ENCODE results near the gene ZCCHC24.

The ZCCHC24 gene

DNA sequence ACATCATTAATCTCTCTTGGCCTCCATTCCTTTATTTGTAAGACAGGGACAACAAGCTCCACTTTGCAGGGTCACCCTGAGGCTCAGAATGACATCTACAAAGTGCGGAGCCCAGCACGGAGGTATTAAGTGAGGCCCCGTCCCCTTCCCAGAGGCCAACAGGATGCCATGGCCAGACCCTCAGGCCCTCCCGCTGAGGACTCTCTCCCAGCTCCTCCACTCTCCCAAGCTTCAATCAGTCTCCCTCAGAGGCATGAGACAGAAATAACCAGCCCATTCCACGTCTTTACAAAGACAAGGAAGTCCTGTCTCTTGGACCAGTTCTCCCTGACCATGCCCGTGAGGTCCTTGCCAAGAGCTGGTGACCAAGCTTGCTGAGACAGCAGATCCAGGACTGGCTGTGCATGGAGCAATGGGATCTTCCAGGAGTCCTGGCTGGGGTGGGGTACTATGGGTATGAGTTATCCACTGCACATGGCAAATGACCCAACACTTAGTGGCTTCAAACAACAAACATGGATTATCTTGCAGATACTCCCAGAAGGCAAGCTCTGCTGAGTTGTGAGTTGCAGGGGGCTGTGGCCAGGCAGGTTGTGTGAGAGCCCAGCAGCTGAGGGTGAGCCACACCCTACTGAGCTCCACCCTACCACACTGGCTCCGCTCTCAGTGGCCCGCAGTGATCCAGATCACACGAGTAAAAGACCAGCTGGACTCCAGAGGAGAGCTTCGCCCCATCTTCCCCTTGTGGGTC, 102.4 kb downstream of the ZCCHC24 start:
- no peak for DNase-seq
- WGBS (ENCODE audit: extremely low coverage, insufficient coverage, insufficient read length), result no CpG with 5 or more reads among the region's 10 CpGs
- H3K9ac ChIP-seq (ENCODE audit: low read length), result no peak overlapping the region

DNA sequence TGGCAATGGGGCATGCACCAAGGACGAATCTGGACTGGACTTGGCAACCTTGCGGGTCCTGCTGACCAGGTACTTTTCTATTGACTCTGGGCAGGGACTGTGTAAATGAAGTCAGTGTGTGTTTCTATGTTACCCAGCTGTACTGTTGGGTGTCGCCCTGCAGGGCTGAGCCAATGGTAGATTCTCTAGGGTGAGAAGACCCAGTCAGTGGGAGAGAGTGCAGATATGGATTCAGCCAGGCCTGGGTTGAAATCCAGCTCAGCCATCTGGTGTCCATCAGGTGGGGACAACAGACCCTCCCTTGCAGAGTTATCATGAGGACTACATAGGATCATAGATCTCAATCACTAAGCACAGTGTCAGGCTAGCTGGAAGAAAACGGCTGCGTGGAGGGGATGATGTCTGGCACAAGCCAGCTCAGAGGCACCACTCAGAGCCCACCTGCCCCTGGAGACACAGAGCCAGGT, 103.1 kb downstream of the ZCCHC24 start:
- no CpG with 5 or more reads among the region's 5 CpGs for WGBS (ENCODE audit: extremely low coverage, insufficient coverage, insufficient read length)

More for the DNA sequence above, 102.4 kb downstream of the ZCCHC24 start:
- Histone ChIP-seq H4K8ac (ENCODE audit: low read depth, low read length) (no peak overlapping the region), H4K12ac (ENCODE audit: low read depth, low read length) (no peak overlapping the region), H2BK120ac (ENCODE audit: insufficient read depth, low read length, poor library complexity) (no peak overlapping the region), H2AK5ac (ENCODE audit: low read length) (no peak overlapping the region), H3K18ac (ENCODE audit: low read length) (no peak overlapping the region), H3K36me3 (ENCODE audit: control insufficient read depth in 1 of 2, insufficient read depth in 2 of 2, low read length in 2 of 2) (no peaks in the 10 kb centered on the region), H3K4me2 (ENCODE audit: low read length) (no peak overlapping the region), H2AFZ (ENCODE audit: insufficient read depth, low read length, poor library complexity) (no peak overlapping the region), H3K79me2 (ENCODE audit: control insufficient read depth, insufficient read depth, low read length, poor library complexity) (peaks cover 6% of the 10 kb centered on the region), H2BK12ac (ENCODE audit: low read length) (no peak overlapping the region), H3K4me3 (ENCODE audit: low read depth, low read length) (no peak overlapping the region), H3K4ac (ENCODE audit: low read depth, low read length) (no peak overlapping the region), H3K9me3 (ENCODE audit: insufficient read depth, low read depth, low read length) (no peaks in the 10 kb centered on the region), H4K91ac (ENCODE audit: low read depth, low read length) (no peak overlapping the region), H3K27me3 (ENCODE audit: insufficient read depth, low read length) (no peaks in the 10 kb centered on the region), H3K27ac (ENCODE audit: low read depth, low read length) (no peak overlapping the region), H3K14ac (ENCODE audit: low read length) (no peak overlapping the region), H3K23ac (ENCODE audit: low read length) (no peak overlapping the region), H2BK5ac (ENCODE audit: low read depth, low read length, poor library complexity) (no peak overlapping the region), H3K4me1 (ENCODE audit: control insufficient read depth in 1 of 2, insufficient read depth in 2 of 2, low read length in 2 of 2) (peaks cover 11% of the 10 kb centered on the region in 2 experiments), H3K79me1 (ENCODE audit: low read length) (peaks cover 6% of the 10 kb centered on the region)

DNA sequence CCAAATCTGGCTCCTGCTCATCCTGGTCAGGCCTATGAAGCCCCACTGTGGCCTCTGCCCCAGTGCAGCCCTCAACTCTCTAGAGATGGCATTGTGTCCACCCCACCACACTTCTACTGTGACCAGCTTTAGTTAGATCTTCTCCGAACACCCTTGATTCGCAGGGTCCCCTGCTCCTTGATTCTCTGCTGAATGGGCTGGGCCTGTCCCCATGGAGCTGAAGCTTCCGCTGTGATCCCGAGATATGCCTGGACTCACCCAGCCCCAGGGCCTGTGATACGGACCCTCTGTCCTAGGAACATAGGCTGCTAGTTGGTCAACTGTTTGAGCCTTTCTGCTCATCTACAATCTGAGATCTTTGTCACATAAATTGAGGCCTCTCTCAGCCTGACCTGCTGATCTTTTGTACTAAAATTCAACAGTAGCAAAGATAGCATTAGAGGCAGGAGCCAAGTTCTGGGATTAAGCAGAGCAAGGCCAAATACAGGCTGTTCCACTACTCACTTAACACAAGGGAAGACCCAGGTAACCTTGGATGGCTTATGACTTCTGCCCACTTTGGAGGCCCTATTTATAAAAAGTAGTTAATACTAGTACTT, 104.7 kb downstream of the ZCCHC24 start:
- Histone ChIP-seq H3K9ac (ENCODE audit: low read length) (no peak overlapping the region), H3K27ac (ENCODE audit: low read depth, low read length) (no peak overlapping the region), H2BK5ac (ENCODE audit: low read depth, low read length, poor library complexity) (no peak overlapping the region), H3K14ac (ENCODE audit: low read length) (no peak overlapping the region), H3K23ac (ENCODE audit: low read length) (no peak overlapping the region), H2AFZ (ENCODE audit: insufficient read depth, low read length, poor library complexity) (no peak overlapping the region), H3K27me3 (ENCODE audit: insufficient read depth, low read length) (no peaks in the 10 kb centered on the region), H3K9me3 (ENCODE audit: insufficient read depth, low read depth, low read length) (no peaks in the 10 kb centered on the region), H3K79me2 (ENCODE audit: control insufficient read depth, insufficient read depth, low read length, poor library complexity) (no peaks in the 10 kb centered on the region), H4K91ac (ENCODE audit: low read depth, low read length) (no peak overlapping the region), H3K18ac (ENCODE audit: low read length) (no peak overlapping the region), H3K4me3 (ENCODE audit: low read depth, low read length) (no peak overlapping the region), H3K4me1 (ENCODE audit: control insufficient read depth in 1 of 2, insufficient read depth in 2 of 2, low read length in 2 of 2) (peaks cover 3 to 5% of the 10 kb centered on the region in 2 experiments), H3K36me3 (ENCODE audit: control insufficient read depth in 1 of 2, insufficient read depth in 2 of 2, low read length in 2 of 2) (no peaks in the 10 kb centered on the region), H4K8ac (ENCODE audit: low read depth, low read length) (no peak overlapping the region), H2AK5ac (ENCODE audit: low read length) (no peak overlapping the region), H3K4me2 (ENCODE audit: low read length) (no peak overlapping the region), H2BK120ac (ENCODE audit: insufficient read depth, low read length, poor library complexity) (no peak overlapping the region), H3K79me1 (ENCODE audit: low read length) (no peaks in the 10 kb centered on the region), H4K12ac (ENCODE audit: low read depth, low read length) (no peak overlapping the region), H2BK12ac (ENCODE audit: low read length) (no peak overlapping the region), H3K4ac (ENCODE audit: low read depth, low read length) (no peak overlapping the region)
- WGBS (ENCODE audit: extremely low coverage, insufficient coverage, insufficient read length), result no CpG with 5 or more reads among the region's 5 CpGs
- DNase-seq, result no peak

More for the DNA sequence above, 103.1 kb downstream of the ZCCHC24 start:
- no peak overlapping the region for H3K27ac ChIP-seq (ENCODE audit: low read depth, low read length)
- no peak overlapping the region for H4K8ac ChIP-seq (ENCODE audit: low read depth, low read length)
- H2BK12ac ChIP-seq (ENCODE audit: low read length), result no peak overlapping the region
- no peak overlapping the region for H3K18ac ChIP-seq (ENCODE audit: low read length)
- no peak overlapping the region for H3K23ac ChIP-seq (ENCODE audit: low read length)
- no peak overlapping the region for H3K4me3 ChIP-seq (ENCODE audit: low read depth, low read length)
- H3K36me3 ChIP-seq (ENCODE audit: control insufficient read depth in 1 of 2, insufficient read depth in 2 of 2, low read length in 2 of 2), result no peaks in the 10 kb centered on the region
- no peak overlapping the region for H2BK5ac ChIP-seq (ENCODE audit: low read depth, low read length, poor library complexity)
- DNase-seq, result no peak
- H3K4ac ChIP-seq (ENCODE audit: low read depth, low read length), result no peak overlapping the region
- H4K12ac ChIP-seq (ENCODE audit: low read depth, low read length), result no peak overlapping the region
- no peak overlapping the region for H3K4me2 ChIP-seq (ENCODE audit: low read length)
- no peak overlapping the region for H2BK120ac ChIP-seq (ENCODE audit: insufficient read depth, low read length, poor library complexity)
- no peaks in the 10 kb centered on the region for H3K9me3 ChIP-seq (ENCODE audit: insufficient read depth, low read depth, low read length)
- no peaks in the 10 kb centered on the region for H3K27me3 ChIP-seq (ENCODE audit: insufficient read depth, low read length)
- H3K14ac ChIP-seq (ENCODE audit: low read length), result no peak overlapping the region
- H3K4me1 ChIP-seq (ENCODE audit: control insufficient read depth in 1 of 2, insufficient read depth in 2 of 2, low read length in 2 of 2), result peaks cover 6 to 8% of the 10 kb centered on the region in 2 experiments
- H2AK5ac ChIP-seq (ENCODE audit: low read length), result no peak overlapping the region
- no peak overlapping the region for H2AFZ ChIP-seq (ENCODE audit: insufficient read depth, low read length, poor library complexity)
- no peaks in the 10 kb centered on the region for H3K79me2 ChIP-seq (ENCODE audit: control insufficient read depth, insufficient read depth, low read length, poor library complexity)
- no peak overlapping the region for H3K9ac ChIP-seq (ENCODE audit: low read length)
- H4K91ac ChIP-seq (ENCODE audit: low read depth, low read length), result no peak overlapping the region
- no peaks in the 10 kb centered on the region for H3K79me1 ChIP-seq (ENCODE audit: low read length)

DNA sequence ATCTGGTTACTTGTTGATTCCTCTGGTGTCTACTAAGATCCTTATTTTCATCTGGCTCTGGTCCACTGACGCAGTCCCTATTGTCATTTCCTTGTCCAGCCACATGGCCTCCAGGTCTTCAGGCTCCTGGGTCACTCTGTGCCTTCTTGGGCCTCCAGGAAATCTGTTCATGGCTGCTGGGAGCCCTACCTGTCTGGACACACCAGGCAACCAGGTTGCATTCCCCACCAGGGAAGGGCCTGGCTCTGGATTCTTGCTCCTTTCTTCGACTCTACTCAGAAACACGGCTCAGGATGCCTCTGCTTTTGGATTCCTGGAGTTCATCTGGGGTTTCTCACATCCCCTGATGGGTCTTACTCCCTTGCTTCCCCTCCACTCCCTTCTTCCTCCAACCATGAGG, 106.2 kb downstream of the ZCCHC24 start:
- Histone ChIP-seq H4K91ac (ENCODE audit: low read depth, low read length) (no peak overlapping the region), H2BK12ac (ENCODE audit: low read length) (no peak overlapping the region), H3K18ac (ENCODE audit: low read length) (no peak overlapping the region), H2BK120ac (ENCODE audit: insufficient read depth, low read length, poor library complexity) (no peak overlapping the region), H3K27me3 (ENCODE audit: insufficient read depth, low read length) (no peaks in the 10 kb centered on the region), H3K79me2 (ENCODE audit: control insufficient read depth, insufficient read depth, low read length, poor library complexity) (no peaks in the 10 kb centered on the region), H2AFZ (ENCODE audit: insufficient read depth, low read length, poor library complexity) (no peak overlapping the region), H3K4me3 (ENCODE audit: low read depth, low read length) (no peak overlapping the region), H3K27ac (ENCODE audit: low read depth, low read length) (no peak overlapping the region), H3K36me3 (ENCODE audit: control insufficient read depth in 1 of 2, insufficient read depth in 2 of 2, low read length in 2 of 2) (no peaks in the 10 kb centered on the region), H3K23ac (ENCODE audit: low read length) (no peak overlapping the region), H2BK5ac (ENCODE audit: low read depth, low read length, poor library complexity) (no peak overlapping the region), H3K4me1 (ENCODE audit: control insufficient read depth in 1 of 2, insufficient read depth in 2 of 2, low read length in 2 of 2) (peaks cover 1 to 3% of the 10 kb centered on the region in 2 experiments), H4K12ac (ENCODE audit: low read depth, low read length) (no peak overlapping the region), H3K14ac (ENCODE audit: low read length) (no peak overlapping the region), H4K8ac (ENCODE audit: low read depth, low read length) (no peak overlapping the region), H3K4me2 (ENCODE audit: low read length) (no peak overlapping the region), H3K79me1 (ENCODE audit: low read length) (no peaks in the 10 kb centered on the region), H2AK5ac (ENCODE audit: low read length) (no peak overlapping the region), H3K9ac (ENCODE audit: low read length) (no peak overlapping the region), H3K9me3 (ENCODE audit: insufficient read depth, low read depth, low read length) (no peaks in the 10 kb centered on the region), H3K4ac (ENCODE audit: low read depth, low read length) (no peak overlapping the region)
- DNase-seq, result peak; percentile 78 to 84
- WGBS (ENCODE audit: extremely low coverage, insufficient coverage, insufficient read length), result no CpG with 5 or more reads among the region's 3 CpGs

Data from trophoblast cell (in vitro differentiated cells and primary cell).